Liver (tissue), 9 donors: Measurements from ENCODE around the gene AMER2. TPM values are rescaled to one million over a fixed set of nuclear protein-coding genes. Genes with fewer than 3 reads are reported as not detected.

Source experiments
- DNase-seq: peaks from one replicate; pipeline ENCODE4 v3.0.0-alpha.2; 2017; ENCODE audit warnings: low spot score
- H3K27ac ChIP-seq, 2 donors: one replicate each; pipeline ENCODE4 v1.7.0; 2013; ENCODE audit warnings: inconsistent platforms in 2 of 2, low read length in 2 of 2, control low read depth in 1 of 2, low read depth in 1 of 2, mild to moderate bottlenecking in 1 of 2
- H3K27me3 ChIP-seq, 4 donors: one replicate each; pipeline versions ENCODE4 v1.6.1 to v1.7.0; 2013; ENCODE audit warnings: low read length in 3 of 4, inconsistent platforms in 1 of 4, mild to moderate bottlenecking in 1 of 4, moderate library complexity in 1 of 4; ENCODE audit not compliant: control insufficient read depth in 4 of 4, insufficient read depth in 4 of 4
- H3K36me3 ChIP-seq, 4 donors: one replicate each; pipeline versions ENCODE4 v1.6.1 to v1.7.0; 2013; ENCODE audit warnings: low read length in 3 of 4, mild to moderate bottlenecking in 3 of 4, low read depth in 1 of 4, moderate library complexity in 1 of 4; ENCODE audit not compliant: control insufficient read depth in 4 of 4, insufficient read depth in 3 of 4
- H3K4me1 ChIP-seq, 4 donors: one replicate each; pipeline versions ENCODE4 v1.6.1 to v1.7.0; 2013; ENCODE audit warnings: low read length in 3 of 4, mild to moderate bottlenecking in 3 of 4, moderate library complexity in 1 of 4; ENCODE audit not compliant: control insufficient read depth in 4 of 4, insufficient read depth in 4 of 4
- H3K4me3 ChIP-seq, 3 donors: one replicate each; pipeline versions ENCODE4 v1.6.1 to v1.7.0; 2013; ENCODE audit warnings: low read length in 3 of 3, control low read depth in 1 of 3, low read depth in 1 of 3, mild to moderate bottlenecking in 1 of 3
- H3K9ac ChIP-seq, 2 donors: one replicate each; pipeline ENCODE4 v1.7.0; 2013; ENCODE audit warnings: low read length in 2 of 2, mild to moderate bottlenecking in 2 of 2, moderate library complexity in 2 of 2, control low read depth in 1 of 2, low read depth in 1 of 2
- H3K9me3 ChIP-seq, 4 donors: one replicate each; pipeline versions ENCODE4 v1.6.1 to v1.7.0; 2013; ENCODE audit warnings: low read length in 3 of 4; ENCODE audit not compliant: control insufficient read depth in 4 of 4
- FOXA1 ChIP-seq: IDR thresholded peaks from 2 replicates; pipeline ENCODE4 v1.6.1; 2016; ENCODE audit warnings: antibody characterized with exemption
- GABPA ChIP-seq, 2 donors: IDR thresholded peaks in 1 of 2; conservative IDR thresholded peaks in 1 of 2; 2 replicates each; pipeline ENCODE4 v1.6.1; 2016; ENCODE audit warnings: antibody characterized with exemption in 2 of 2, mild to moderate bottlenecking in 1 of 2, moderate library complexity in 1 of 2
- HNF4A ChIP-seq, 2 donors: conservative IDR thresholded peaks; 2 replicates each; pipeline ENCODE4 v1.6.1; 2016; ENCODE audit warnings: antibody characterized with exemption in 2 of 2, mild to moderate bottlenecking in 2 of 2
- HNF4G ChIP-seq: IDR thresholded peaks from 2 replicates; pipeline ENCODE4 v1.6.1; 2016; ENCODE audit warnings: antibody characterized with exemption
- JUND ChIP-seq, 2 donors: IDR thresholded peaks; 2 replicates each; pipeline ENCODE4 v1.6.1; 2016; ENCODE audit warnings: antibody characterized with exemption in 2 of 2
- MAX ChIP-seq: IDR thresholded peaks from 2 replicates; pipeline ENCODE4 v1.6.1; 2016; ENCODE audit warnings: antibody characterized with exemption
- NR2F2 ChIP-seq: IDR thresholded peaks from 2 replicates; pipeline ENCODE4 v1.6.1; 2016; ENCODE audit warnings: antibody characterized with exemption
- RAD21 ChIP-seq, 2 donors: IDR thresholded peaks; 2 replicates each; pipeline ENCODE4 v1.6.1; 2016; ENCODE audit warnings: antibody characterized with exemption in 2 of 2, mild to moderate bottlenecking in 2 of 2
- SP1 ChIP-seq: IDR thresholded peaks from 2 replicates; pipeline ENCODE4 v1.6.1; 2018; ENCODE audit warnings: antibody characterized with exemption, mild to moderate bottlenecking
- TAF1 ChIP-seq: conservative IDR thresholded peaks from 2 replicates; pipeline ENCODE4 v1.6.1; 2016; ENCODE audit warnings: antibody characterized with exemption, mild to moderate bottlenecking
- YY1 ChIP-seq: IDR thresholded peaks from 2 replicates; pipeline ENCODE4 v1.6.1; 2016; ENCODE audit warnings: antibody characterized with exemption, mild to moderate bottlenecking
- WGBS: extraction: QIAGEN DNeasy Blood & Tissue Kit; methylation state at CpG from one replicate; pipeline ENCODE4 v1.1.7; 2013; 5-methylcytosine and 5-hydroxymethylcytosine counted together
- polyA plus RNA-seq, 2 donors: library from polyadenylated mRNA; stranded (reverse) in 1 of 2; unstranded in 1 of 2; fragments of 200-250 nt in 1 of 2; fragments of >200 nt in 1 of 2; fragmentation: Nextera tagmentation in 1 of 2; extraction: Ambion mirVana in 1 of 2; gene quantifications; one replicate each; pipeline versions ENCODE4 v1.2.1 to v1.2.3, GENCODE V29; 2013 to 2015
- total RNA-seq, 2 donors: library from RNA; depleted of rRNA; stranded (reverse); fragments of >200 nt; gene quantifications; one replicate each; pipeline ENCODE4 v1.2.3, GENCODE V29; 2014
- TF ChIP-seq, protein P1 (sequence below): fragments of 150-350 bp; IDR thresholded peaks from 2 replicates; pipeline ENCODE4 v1.5.1; 2017; ENCODE audit warnings: improper control_type of control experiment, low read depth, low read length; ENCODE audit not compliant: missing input control
- TF ChIP-seq, protein P2 (sequence below): IDR thresholded peaks from 2 replicates; pipeline ENCODE4 v1.6.1; 2016; ENCODE audit warnings: antibody characterized with exemption
- TF ChIP-seq, protein P3 (sequence below): IDR thresholded peaks from 2 replicates; pipeline ENCODE4 v1.6.1; 2016; ENCODE audit warnings: antibody characterized with exemption, mild to moderate bottlenecking
- donor health status: healthy.
- donor health status: healthy.
- donor health status: healthy.
- donor health status: healthy.
- donor health status: healthy.

Gene AMER2
- total and polyA plus RNA-seq, 4 donors = not detected

GRCh38 chr13:25190771-25191170 is 18.7 kb upstream of the AMER2 start:
- no peaks in the 10 kb centered on the region for H3K4me1 ChIP-seq
- TF ChIP-seq, protein P1, sequence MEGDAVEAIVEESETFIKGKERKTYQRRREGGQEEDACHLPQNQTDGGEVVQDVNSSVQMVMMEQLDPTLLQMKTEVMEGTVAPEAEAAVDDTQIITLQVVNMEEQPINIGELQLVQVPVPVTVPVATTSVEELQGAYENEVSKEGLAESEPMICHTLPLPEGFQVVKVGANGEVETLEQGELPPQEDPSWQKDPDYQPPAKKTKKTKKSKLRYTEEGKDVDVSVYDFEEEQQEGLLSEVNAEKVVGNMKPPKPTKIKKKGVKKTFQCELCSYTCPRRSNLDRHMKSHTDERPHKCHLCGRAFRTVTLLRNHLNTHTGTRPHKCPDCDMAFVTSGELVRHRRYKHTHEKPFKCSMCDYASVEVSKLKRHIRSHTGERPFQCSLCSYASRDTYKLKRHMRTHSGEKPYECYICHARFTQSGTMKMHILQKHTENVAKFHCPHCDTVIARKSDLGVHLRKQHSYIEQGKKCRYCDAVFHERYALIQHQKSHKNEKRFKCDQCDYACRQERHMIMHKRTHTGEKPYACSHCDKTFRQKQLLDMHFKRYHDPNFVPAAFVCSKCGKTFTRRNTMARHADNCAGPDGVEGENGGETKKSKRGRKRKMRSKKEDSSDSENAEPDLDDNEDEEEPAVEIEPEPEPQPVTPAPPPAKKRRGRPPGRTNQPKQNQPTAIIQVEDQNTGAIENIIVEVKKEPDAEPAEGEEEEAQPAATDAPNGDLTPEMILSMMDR = no peak
- no peak for TF ChIP-seq MAX
- TF ChIP-seq NR2F2 = no peak
- TF ChIP-seq FOXA1 = no peak
- no peak for TF ChIP-seq RAD21 (IDR thresholded peaks at IDR 0.05)
- no peak for TF ChIP-seq JUND (IDR thresholded peaks at IDR 0.05)
- TF ChIP-seq, protein P2, sequence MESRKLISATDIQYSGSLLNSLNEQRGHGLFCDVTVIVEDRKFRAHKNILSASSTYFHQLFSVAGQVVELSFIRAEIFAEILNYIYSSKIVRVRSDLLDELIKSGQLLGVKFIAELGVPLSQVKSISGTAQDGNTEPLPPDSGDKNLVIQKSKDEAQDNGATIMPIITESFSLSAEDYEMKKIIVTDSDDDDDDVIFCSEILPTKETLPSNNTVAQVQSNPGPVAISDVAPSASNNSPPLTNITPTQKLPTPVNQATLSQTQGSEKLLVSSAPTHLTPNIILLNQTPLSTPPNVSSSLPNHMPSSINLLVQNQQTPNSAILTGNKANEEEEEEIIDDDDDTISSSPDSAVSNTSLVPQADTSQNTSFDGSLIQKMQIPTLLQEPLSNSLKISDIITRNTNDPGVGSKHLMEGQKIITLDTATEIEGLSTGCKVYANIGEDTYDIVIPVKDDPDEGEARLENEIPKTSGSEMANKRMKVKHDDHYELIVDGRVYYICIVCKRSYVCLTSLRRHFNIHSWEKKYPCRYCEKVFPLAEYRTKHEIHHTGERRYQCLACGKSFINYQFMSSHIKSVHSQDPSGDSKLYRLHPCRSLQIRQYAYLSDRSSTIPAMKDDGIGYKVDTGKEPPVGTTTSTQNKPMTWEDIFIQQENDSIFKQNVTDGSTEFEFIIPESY = no peak
- TF ChIP-seq YY1 = no peak
- TF ChIP-seq, protein P3, sequence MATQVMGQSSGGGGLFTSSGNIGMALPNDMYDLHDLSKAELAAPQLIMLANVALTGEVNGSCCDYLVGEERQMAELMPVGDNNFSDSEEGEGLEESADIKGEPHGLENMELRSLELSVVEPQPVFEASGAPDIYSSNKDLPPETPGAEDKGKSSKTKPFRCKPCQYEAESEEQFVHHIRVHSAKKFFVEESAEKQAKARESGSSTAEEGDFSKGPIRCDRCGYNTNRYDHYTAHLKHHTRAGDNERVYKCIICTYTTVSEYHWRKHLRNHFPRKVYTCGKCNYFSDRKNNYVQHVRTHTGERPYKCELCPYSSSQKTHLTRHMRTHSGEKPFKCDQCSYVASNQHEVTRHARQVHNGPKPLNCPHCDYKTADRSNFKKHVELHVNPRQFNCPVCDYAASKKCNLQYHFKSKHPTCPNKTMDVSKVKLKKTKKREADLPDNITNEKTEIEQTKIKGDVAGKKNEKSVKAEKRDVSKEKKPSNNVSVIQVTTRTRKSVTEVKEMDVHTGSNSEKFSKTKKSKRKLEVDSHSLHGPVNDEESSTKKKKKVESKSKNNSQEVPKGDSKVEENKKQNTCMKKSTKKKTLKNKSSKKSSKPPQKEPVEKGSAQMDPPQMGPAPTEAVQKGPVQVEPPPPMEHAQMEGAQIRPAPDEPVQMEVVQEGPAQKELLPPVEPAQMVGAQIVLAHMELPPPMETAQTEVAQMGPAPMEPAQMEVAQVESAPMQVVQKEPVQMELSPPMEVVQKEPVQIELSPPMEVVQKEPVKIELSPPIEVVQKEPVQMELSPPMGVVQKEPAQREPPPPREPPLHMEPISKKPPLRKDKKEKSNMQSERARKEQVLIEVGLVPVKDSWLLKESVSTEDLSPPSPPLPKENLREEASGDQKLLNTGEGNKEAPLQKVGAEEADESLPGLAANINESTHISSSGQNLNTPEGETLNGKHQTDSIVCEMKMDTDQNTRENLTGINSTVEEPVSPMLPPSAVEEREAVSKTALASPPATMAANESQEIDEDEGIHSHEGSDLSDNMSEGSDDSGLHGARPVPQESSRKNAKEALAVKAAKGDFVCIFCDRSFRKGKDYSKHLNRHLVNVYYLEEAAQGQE = no peak
- TF ChIP-seq HNF4A (conservative IDR thresholded peaks at IDR 0.05) = no peak
- TF ChIP-seq SP1 = no peak
- no peak for TF ChIP-seq HNF4G
- TF ChIP-seq TAF1 = no peak
- no peak overlapping the region for H3K27ac ChIP-seq
- H3K36me3 ChIP-seq = no peaks in the 10 kb centered on the region
- H3K9ac ChIP-seq = no peak overlapping the region
- H3K4me3 ChIP-seq = no peak overlapping the region
- DNase-seq = no peak
- peaks cover 0 to 7% (median 0%) of the 10 kb centered on the region in 4 donors for H3K27me3 ChIP-seq
- WGBS = 75% methylated on average over 4 of the region's 4 CpGs
- peaks cover 0 to 2% (median 0%) of the 10 kb centered on the region in 4 donors for H3K9me3 ChIP-seq

DNA sequence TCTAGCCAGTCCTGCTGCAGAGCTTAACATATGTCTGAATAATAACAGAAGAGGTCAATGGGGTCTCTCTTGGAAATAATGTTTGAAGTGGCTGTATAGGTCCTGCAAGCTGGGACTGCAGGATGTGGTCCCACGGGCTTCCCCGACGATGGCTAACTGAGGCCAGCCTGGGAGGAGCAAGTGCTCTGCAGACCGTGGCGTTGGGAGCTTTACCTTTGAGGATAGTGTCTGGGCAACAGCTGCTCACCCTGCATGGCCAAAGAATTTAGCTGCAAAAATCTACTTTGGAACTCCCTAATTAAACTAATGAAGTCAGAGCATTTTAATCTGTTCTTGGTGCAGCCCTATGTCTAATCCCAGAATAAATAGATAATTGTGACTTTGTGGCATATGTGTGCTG is 18.2 kb upstream of the AMER2 start:
- H3K9me3 ChIP-seq = peaks cover 0 to 2% (median 0%) of the 10 kb centered on the region in 4 donors
- H3K27ac ChIP-seq = no peak overlapping the region
- H3K4me1 ChIP-seq = no peaks in the 10 kb centered on the region
- TF ChIP-seq HNF4A (conservative IDR thresholded peaks at IDR 0.05) (no peak), GABPA (IDR thresholded peaks at IDR 0.05 in 1 of 2, conservative IDR thresholded peaks at IDR 0.05 in 1 of 2) (no peak), JUND (IDR thresholded peaks at IDR 0.05) (no peak)
- TF ChIP-seq, protein P2 = no peak
- H3K36me3 ChIP-seq = no peaks in the 10 kb centered on the region
- no peak overlapping the region for H3K4me3 ChIP-seq
- WGBS = 70% methylated on average over 5 of the region's 5 CpGs
- no peak for DNase-seq
- no peak overlapping the region for H3K9ac ChIP-seq
- peaks cover 0 to 7% (median 0%) of the 10 kb centered on the region in 4 donors for H3K27me3 ChIP-seq
